WTC11 (cell line): ENCODE results near the gene GPR75. TPM values are rescaled to one million over a fixed set of nuclear protein-coding genes. Genes with fewer than 3 reads are reported as not detected.

ENCODE experiments used
- ATAC-seq: fragments of 200-7000 bp; cut with Tn5 transposase; 2 replicates; pipeline ENCODE4 v1.10.0; 2021; ENCODE audit warnings: mild to moderate bottlenecking, moderate library complexity
- CTCF ChIA-PET: fragments of 300-600 bp; sonication (Branson Sonifier 250); formaldehyde crosslinking; loops from one replicate; lab custom pipeline; 2021; ENCODE audit warnings: antibody characterized with exemption; lab: Charles Lee
- POLR2A ChIA-PET: fragments of 350-600 bp; sonication (Branson Sonifier 250); formaldehyde crosslinking; loops from one replicate; lab custom pipeline; 2021; ENCODE audit warnings: antibody characterized with exemption; lab: Charles Lee
- DNase-seq: peaks from one replicate; pipeline ENCODE4 v3.0.0; 2021; ENCODE audit warnings: low spot score
- H3K27ac Mint-ChIP-seq: 2 replicates; pipeline ENCODE4 v1.8.0; 2021; ENCODE audit warnings: mixed read lengths
- H3K27me3 Mint-ChIP-seq: 2 replicates; pipeline ENCODE4 v1.8.0; 2021; ENCODE audit warnings: low read depth, mild to moderate bottlenecking, moderate library complexity, mixed read lengths
- H3K36me3 Mint-ChIP-seq: 2 replicates; pipeline ENCODE4 v1.8.0; 2021; ENCODE audit warnings: mixed read lengths
- H3K4me1 Mint-ChIP-seq: 2 replicates; pipeline ENCODE4 v1.8.0; 2022; ENCODE audit warnings: mixed read lengths
- H3K4me3 Mint-ChIP-seq: 2 replicates; pipeline ENCODE4 v1.8.0; 2021; ENCODE audit warnings: mild to moderate bottlenecking, moderate library complexity, mixed read lengths
- H3K9me3 Mint-ChIP-seq: 2 replicates; pipeline ENCODE4 v1.8.0; 2021; ENCODE audit warnings: mixed read lengths
- CBFB ChIP-seq: sonication (generic); formaldehyde crosslinking; IDR thresholded peaks from 2 replicates; pipeline ENCODE4 v1.8.1; 2022; ENCODE audit warnings: mild to moderate bottlenecking, low read depth, missing genetic modification reagents
- CREB1 ChIP-seq: sonication (generic); formaldehyde crosslinking; IDR thresholded peaks from 2 replicates; pipeline ENCODE4 v1.8.0; 2023; ENCODE audit warnings: mild to moderate bottlenecking, missing genetic modification reagents
- CTCF ChIP-seq: fragments of 200-600 bp; IDR thresholded peaks from 2 replicates; pipeline ENCODE4 v1.8.0; 2022; ENCODE audit warnings: antibody characterized with exemption
- E2F4 ChIP-seq: sonication (generic); formaldehyde crosslinking; IDR thresholded peaks from 2 replicates; pipeline ENCODE4 v1.8.1; 2022; ENCODE audit warnings: low read depth, mild to moderate bottlenecking, moderate library complexity, missing genetic modification reagents, borderline replicate concordance
- FOXJ3 ChIP-seq: sonication (generic); formaldehyde crosslinking; IDR thresholded peaks from 2 replicates; pipeline ENCODE4 v1.9.0; 2021; ENCODE audit warnings: missing genetic modification reagents, mild to moderate bottlenecking, borderline replicate concordance
- FOXK1 ChIP-seq: sonication (generic); formaldehyde crosslinking; IDR thresholded peaks from 2 replicates; pipeline ENCODE4 v1.8.0; 2022; ENCODE audit warnings: mild to moderate bottlenecking, moderate library complexity, missing genetic modification reagents
- HMGA2 ChIP-seq: fragments of 250-450 bp; sonication (Bioruptor Pico); IDR thresholded peaks from 2 replicates; pipeline ENCODE4 v1.4.0; 2021; ENCODE audit warnings: mild to moderate bottlenecking, moderate library complexity
- IRF2 ChIP-seq: sonication (generic); formaldehyde crosslinking; IDR thresholded peaks from 2 replicates; pipeline ENCODE4 v1.8.0; 2022; ENCODE audit warnings: low read depth, missing genetic modification reagents, borderline replicate concordance
- JUN ChIP-seq: sonication (generic); formaldehyde crosslinking; IDR thresholded peaks from 2 replicates; pipeline ENCODE4 v1.8.0; 2023; ENCODE audit warnings: mild to moderate bottlenecking, missing genetic modification reagents
- KAT7 ChIP-seq: sonication (generic); formaldehyde crosslinking; IDR thresholded peaks from 2 replicates; pipeline ENCODE4 v1.8.1; 2023; ENCODE audit warnings: missing genetic modification reagents, mild to moderate bottlenecking, borderline replicate concordance
- MXD4 ChIP-seq: fragments of 250-450 bp; sonication (Bioruptor Pico); IDR thresholded peaks from 2 replicates; pipeline ENCODE4 v1.8.0; 2021; ENCODE audit warnings: mild to moderate bottlenecking, moderate library complexity, borderline replicate concordance
- NFE2L1 ChIP-seq: sonication (generic); formaldehyde crosslinking; IDR thresholded peaks from 2 replicates; pipeline ENCODE4 v1.8.1; 2023; ENCODE audit warnings: missing genetic modification reagents
- NR1H2 ChIP-seq: sonication (generic); formaldehyde crosslinking; IDR thresholded peaks from 2 replicates; pipeline ENCODE4 v1.9.0; 2021; ENCODE audit warnings: mild to moderate bottlenecking, moderate library complexity, missing genetic modification reagents
- NR2C2 ChIP-seq: sonication (generic); formaldehyde crosslinking; IDR thresholded peaks from 2 replicates; pipeline ENCODE4 v1.8.0; 2022; ENCODE audit warnings: mild to moderate bottlenecking, missing genetic modification reagents
- NR3C1 ChIP-seq: sonication (generic); formaldehyde crosslinking; conservative IDR thresholded peaks from 2 replicates; pipeline ENCODE4 v1.8.1; 2023; ENCODE audit warnings: low read depth, mild to moderate bottlenecking, missing genetic modification reagents
- PRDM15 ChIP-seq: sonication (generic); formaldehyde crosslinking; IDR thresholded peaks from 2 replicates; pipeline ENCODE4 v1.8.0; 2022; ENCODE audit warnings: missing genetic modification reagents
- RORB ChIP-seq: fragments of 250-450 bp; sonication (Bioruptor Pico); IDR thresholded peaks from 2 replicates; pipeline ENCODE4 v1.9.0; 2021; ENCODE audit warnings: mild to moderate bottlenecking
- SMAD3 ChIP-seq: sonication (generic); formaldehyde crosslinking; IDR thresholded peaks from 2 replicates; pipeline ENCODE4 v1.8.0; 2022; ENCODE audit warnings: missing genetic modification reagents, mild to moderate bottlenecking, borderline replicate concordance
- TEAD4 ChIP-seq: sonication (generic); formaldehyde crosslinking; IDR thresholded peaks from 2 replicates; pipeline ENCODE4 v1.8.0; 2022; ENCODE audit warnings: mild to moderate bottlenecking, missing genetic modification reagents
- USF1 ChIP-seq: sonication (generic); formaldehyde crosslinking; IDR thresholded peaks from 2 replicates; pipeline ENCODE4 v1.8.0; 2022; ENCODE audit warnings: mild to moderate bottlenecking, missing genetic modification reagents
- ZMAT4 ChIP-seq: fragments of 250-450 bp; sonication (Bioruptor Pico); IDR thresholded peaks from 2 replicates; pipeline ENCODE4 v1.9.0; 2021; ENCODE audit warnings: mild to moderate bottlenecking
- ZNF232 ChIP-seq: sonication (generic); formaldehyde crosslinking; IDR thresholded peaks from 2 replicates; pipeline ENCODE4 v1.8.0; 2022; ENCODE audit warnings: mild to moderate bottlenecking, missing genetic modification reagents
- ZNF425 ChIP-seq: fragments of 250-450 bp; sonication (Bioruptor Pico); conservative IDR thresholded peaks from 2 replicates; pipeline ENCODE4 v1.9.0; 2021; ENCODE audit warnings: mild to moderate bottlenecking
- total RNA-seq: library from RNA; stranded (reverse); gene quantifications from 3 replicates; pipeline ENCODE4 v1.2.3, GENCODE V29; 2021

Gene GPR75
- total RNA-seq, 1 experiment from 2014 or later = 2.2 TPM

- no peak for TF ChIP-seq NR2C2
- TF ChIP-seq PRDM15 (CRISPR knock-in tag) = no peak
- no peak for TF ChIP-seq RORB (CRISPR knock-in tag)
- no peak for TF ChIP-seq HMGA2 (CRISPR knock-in tag)
- TF ChIP-seq ZMAT4 (CRISPR knock-in tag) = no peak
- TF ChIP-seq CTCF = no peak
- TF ChIP-seq CREB1 = no peak
- no peak for TF ChIP-seq ZNF232 (CRISPR knock-in tag)
- TF ChIP-seq, all 79 proteins: peak for 0
These were observed 30.3 kb downstream of the GPR75 start (continued) for GRCh38 chr2:53829273-53829979.

GRCh38 chr2:53828331-53828730, 31.4 kb downstream of the GPR75 start:
- ATAC-seq (no peak), DNase-seq (no peak)
- Mint-ChIP-seq H3K27ac (peak overlapping the region; percentile 69), H3K4me3 (no peak overlapping the region), H3K9me3 (no peaks in the 10 kb centered on the region)
- CTCF ChIA-PET = no interaction called here
- POLR2A ChIA-PET = no interaction called here
- TF ChIP-seq JUN (CRISPR knock-in tag) = no peak
- TF ChIP-seq USF1 (CRISPR knock-in tag) = no peak
- no peak for TF ChIP-seq IRF2 (CRISPR knock-in tag)
- TF ChIP-seq NFE2L1 (CRISPR knock-in tag) = no peak
- TF ChIP-seq NR3C1 (CRISPR knock-in tag) = no peak
- TF ChIP-seq FOXK1 (CRISPR knock-in tag) = no peak
- TF ChIP-seq SMAD3 (CRISPR knock-in tag) = no peak
- no peak for TF ChIP-seq TEAD4 (CRISPR knock-in tag)
- TF ChIP-seq CBFB (CRISPR knock-in tag) = no peak
- TF ChIP-seq MXD4 (CRISPR knock-in tag) = no peak
- TF ChIP-seq KAT7 = no peak
- TF ChIP-seq FOXJ3 (CRISPR knock-in tag) = no peak
- TF ChIP-seq E2F4 (CRISPR knock-in tag) = no peak
- TF ChIP-seq ZNF425 = no peak
- no peak for TF ChIP-seq NR1H2 (CRISPR knock-in tag)
- TF ChIP-seq, all 79 proteins: peak for 0
- H3K36me3 Mint-ChIP-seq = no peaks in the 10 kb centered on the region
- H3K27me3 Mint-ChIP-seq = no peaks in the 10 kb centered on the region
- peaks cover 42% of the 10 kb centered on the region for H3K4me1 Mint-ChIP-seq
